ENCODE measurements around the gene TCF7.

GRCh38 chr5:134083517-134083916 lies 31.0 kb upstream of the TCF7 start:
- TF ChIP-seq CTCF (IDR thresholded peaks at IDR 0.05; ENCODE audit: low read depth, low read length, missing input control) (no peak), MAX (IDR thresholded peaks at IDR 0.05) (no peak), REST (IDR thresholded peaks at IDR 0.05) (no peak), ATF3 (IDR thresholded peaks at IDR 0.05) (no peak), RAD21 (IDR thresholded peaks at IDR 0.05) (no peak), TAF1 (conservative IDR thresholded peaks at IDR 0.05) (no peak), NR2F2 (IDR thresholded peaks at IDR 0.05) (no peak)

Measured in liver (tissue), 3 donors.